ENCODE results near the gene BCKDHB.

The BCKDHB gene

GRCh38 chr6:80133020-80133419 lies 26.5 kb downstream of the BCKDHB start:
- TF ChIP-seq, protein P1, sequence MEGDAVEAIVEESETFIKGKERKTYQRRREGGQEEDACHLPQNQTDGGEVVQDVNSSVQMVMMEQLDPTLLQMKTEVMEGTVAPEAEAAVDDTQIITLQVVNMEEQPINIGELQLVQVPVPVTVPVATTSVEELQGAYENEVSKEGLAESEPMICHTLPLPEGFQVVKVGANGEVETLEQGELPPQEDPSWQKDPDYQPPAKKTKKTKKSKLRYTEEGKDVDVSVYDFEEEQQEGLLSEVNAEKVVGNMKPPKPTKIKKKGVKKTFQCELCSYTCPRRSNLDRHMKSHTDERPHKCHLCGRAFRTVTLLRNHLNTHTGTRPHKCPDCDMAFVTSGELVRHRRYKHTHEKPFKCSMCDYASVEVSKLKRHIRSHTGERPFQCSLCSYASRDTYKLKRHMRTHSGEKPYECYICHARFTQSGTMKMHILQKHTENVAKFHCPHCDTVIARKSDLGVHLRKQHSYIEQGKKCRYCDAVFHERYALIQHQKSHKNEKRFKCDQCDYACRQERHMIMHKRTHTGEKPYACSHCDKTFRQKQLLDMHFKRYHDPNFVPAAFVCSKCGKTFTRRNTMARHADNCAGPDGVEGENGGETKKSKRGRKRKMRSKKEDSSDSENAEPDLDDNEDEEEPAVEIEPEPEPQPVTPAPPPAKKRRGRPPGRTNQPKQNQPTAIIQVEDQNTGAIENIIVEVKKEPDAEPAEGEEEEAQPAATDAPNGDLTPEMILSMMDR (IDR thresholded peaks at IDR 0.05; ENCODE audit: borderline replicate concordance, insufficient read depth, low read depth, low read length) = peak; percentile 23; the same call in 1 of the 2 replicates
- no peak overlapping the region for H3K4me3 ChIP-seq (ENCODE audit: low read depth, low read length)

- TF ChIP-seq, protein P1 (IDR thresholded peaks at IDR 0.05; ENCODE audit: borderline replicate concordance, insufficient read depth, low read depth, low read length) = no peak
- H3K4me3 ChIP-seq (ENCODE audit: low read depth, low read length) = no peak overlapping the region
These were observed 27.6 kb downstream of the BCKDHB start for GRCh38 chr6:80134065-80134464.

DNA sequence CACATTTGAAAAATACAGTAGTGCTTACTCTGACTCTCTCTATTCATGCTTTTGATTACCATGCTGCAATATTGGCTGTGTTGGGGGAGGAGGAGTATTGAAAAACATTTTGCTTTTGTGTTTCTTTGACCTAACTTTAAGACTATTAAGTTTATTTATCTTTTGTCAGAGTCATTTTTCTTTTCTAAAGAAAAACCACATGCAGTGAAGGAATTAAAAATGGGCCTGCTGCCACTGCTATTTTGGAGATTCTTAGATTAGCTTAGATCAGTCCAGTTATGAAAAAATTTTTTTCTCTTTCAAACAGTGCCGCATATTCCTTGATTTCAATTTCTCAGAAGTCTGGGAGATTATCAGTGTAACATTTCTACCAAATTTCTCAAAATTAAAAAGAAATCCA lies 36.1 kb downstream of the BCKDHB start:
- TF ChIP-seq, protein P1 (IDR thresholded peaks at IDR 0.05; ENCODE audit: borderline replicate concordance, insufficient read depth, low read depth, low read length) = no peak
- no peak overlapping the region for H3K4me3 ChIP-seq (ENCODE audit: low read depth, low read length)

- TF ChIP-seq, protein P1 (IDR thresholded peaks at IDR 0.05; ENCODE audit: borderline replicate concordance, insufficient read depth, low read depth, low read length) = no peak
- H3K4me3 ChIP-seq (ENCODE audit: low read depth, low read length) = no peak overlapping the region
These were observed 37.0 kb downstream of the BCKDHB start for GRCh38 chr6:80143419-80143937.

GRCh38 chr6:80144753-80145315 lies 38.4 kb downstream of the BCKDHB start:
- TF ChIP-seq, protein P1 (IDR thresholded peaks at IDR 0.05; ENCODE audit: borderline replicate concordance, insufficient read depth, low read depth, low read length) = no peak
- no peak overlapping the region for H3K4me3 ChIP-seq (ENCODE audit: low read depth, low read length)

DNA sequence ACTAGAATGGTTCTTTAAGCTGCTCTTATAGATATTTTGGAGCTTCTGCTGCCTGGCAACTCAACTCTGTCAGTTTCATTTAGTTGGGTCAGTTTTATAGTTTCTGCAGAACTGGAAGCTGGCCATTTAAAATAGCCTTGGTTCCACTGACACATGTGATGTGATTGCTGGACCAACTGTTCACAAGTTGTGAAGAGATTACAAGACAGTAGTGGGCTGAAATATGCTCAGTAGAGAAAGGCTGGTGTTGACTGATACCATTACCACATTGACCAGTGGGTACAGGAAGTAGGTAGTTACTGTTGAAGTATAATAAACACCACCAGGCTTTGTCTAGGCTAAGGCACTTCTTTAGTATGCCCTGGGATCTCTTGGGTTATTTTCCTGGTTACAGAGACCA lies 39.0 kb downstream of the BCKDHB start:
- TF ChIP-seq, protein P1 (IDR thresholded peaks at IDR 0.05; ENCODE audit: borderline replicate concordance, insufficient read depth, low read depth, low read length) = no peak
- no peak overlapping the region for H3K4me3 ChIP-seq (ENCODE audit: low read depth, low read length)

- TF ChIP-seq, protein P1 (IDR thresholded peaks at IDR 0.05; ENCODE audit: borderline replicate concordance, insufficient read depth, low read depth, low read length) = no peak
- no peak overlapping the region for H3K4me3 ChIP-seq (ENCODE audit: low read depth, low read length)
These were observed 39.5 kb downstream of the BCKDHB start for GRCh38 chr6:80145921-80146320.

Measured in GM12875 (cell line).